Pons (tissue), 1 donor: ENCODE results near the gene UBXN11.

ENCODE experiments used
- DNase-seq: peaks from one replicate; pipeline ENCODE4 v3.0.0-alpha.2; 2016; ENCODE audit warnings: low spot score

UBXN11 gene, protein sequence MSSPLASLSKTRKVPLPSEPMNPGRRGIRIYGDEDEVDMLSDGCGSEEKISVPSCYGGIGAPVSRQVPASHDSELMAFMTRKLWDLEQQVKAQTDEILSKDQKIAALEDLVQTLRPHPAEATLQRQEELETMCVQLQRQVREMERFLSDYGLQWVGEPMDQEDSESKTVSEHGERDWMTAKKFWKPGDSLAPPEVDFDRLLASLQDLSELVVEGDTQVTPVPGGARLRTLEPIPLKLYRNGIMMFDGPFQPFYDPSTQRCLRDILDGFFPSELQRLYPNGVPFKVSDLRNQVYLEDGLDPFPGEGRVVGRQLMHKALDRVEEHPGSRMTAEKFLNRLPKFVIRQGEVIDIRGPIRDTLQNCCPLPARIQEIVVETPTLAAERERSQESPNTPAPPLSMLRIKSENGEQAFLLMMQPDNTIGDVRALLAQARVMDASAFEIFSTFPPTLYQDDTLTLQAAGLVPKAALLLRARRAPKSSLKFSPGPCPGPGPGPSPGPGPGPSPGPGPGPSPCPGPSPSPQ

DNA sequence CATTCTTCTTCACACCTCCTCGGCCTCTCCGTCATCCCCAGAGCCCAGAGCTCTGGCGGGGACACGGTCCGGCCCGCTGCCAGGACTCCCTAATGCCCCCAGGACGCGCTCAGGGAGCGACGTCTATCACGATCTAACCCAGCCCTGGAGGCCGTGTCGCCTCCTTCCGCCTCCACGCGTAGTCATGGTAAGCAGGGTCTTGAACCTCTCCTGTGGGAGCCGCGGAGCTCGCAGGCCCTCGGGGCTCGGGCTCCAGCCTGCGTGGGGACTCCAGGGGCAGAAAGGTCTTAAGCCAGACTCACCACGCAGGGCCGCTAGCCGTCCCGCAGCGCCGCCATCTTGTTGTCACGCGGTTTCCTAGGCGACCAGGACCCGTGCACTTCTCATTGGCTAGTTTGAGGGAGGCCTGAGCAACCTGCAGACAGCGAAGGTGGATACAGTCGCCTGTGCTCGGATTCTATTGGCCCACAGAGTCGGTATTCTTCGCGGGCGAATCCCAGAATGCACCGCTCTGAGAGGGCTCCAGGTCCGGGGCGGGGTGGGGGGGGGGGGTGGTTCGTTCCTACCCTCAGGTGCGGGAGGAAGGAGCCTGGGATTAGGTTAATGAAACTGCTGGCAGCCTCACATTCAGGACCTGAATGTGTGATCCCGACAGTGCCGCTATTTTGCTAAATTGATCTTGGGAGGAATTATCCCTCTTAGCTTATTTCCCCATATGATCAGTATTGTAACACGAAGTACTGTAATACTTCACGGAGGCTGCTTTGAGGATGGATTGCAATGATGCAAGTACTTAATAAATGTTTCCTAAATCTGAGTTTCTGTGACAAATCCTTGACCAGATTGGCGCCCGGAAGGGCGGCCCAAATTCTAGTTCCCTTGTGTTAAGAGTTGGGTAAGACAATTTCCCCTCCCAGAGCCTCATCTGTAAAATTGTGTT lies at the start of gene UBXN11:
TSS of gene UBXN11 (minus strand) at position 347 of the 940 bp plus-strand sequence. CDS start 3,753 bp downstream, outside the sequence.
- peak; percentile 69 for DNase-seq

DNA sequence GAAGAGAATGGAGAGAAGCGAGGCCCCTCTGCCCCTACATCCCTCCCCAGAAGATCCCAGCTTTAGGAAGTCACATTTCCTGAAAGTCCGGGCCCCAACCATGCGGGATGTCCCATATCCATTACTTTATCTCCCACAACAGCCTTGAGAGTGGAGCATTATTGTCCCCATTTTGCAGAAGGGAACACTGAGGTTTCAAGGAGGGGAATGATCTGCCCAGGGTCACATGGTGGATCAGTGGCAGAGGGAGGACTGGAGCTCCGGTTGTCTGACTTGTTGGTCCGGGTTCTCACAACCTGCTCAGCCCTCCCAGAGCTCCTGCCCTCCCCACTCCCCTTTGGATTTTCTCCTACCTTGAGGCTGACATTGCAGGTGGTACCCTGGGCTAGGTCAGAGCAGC lies 49.7 kb upstream of the UBXN11 start:
- DNase-seq: no peak

- DNase-seq: no peak
These were observed 48.5 kb upstream of the UBXN11 start for GRCh38 chr1:26354972-26355371.

GRCh38 chr1:26353976-26354820 lies 47.8 kb upstream of the UBXN11 start, which contains the start of gene CRYBG2:
Gene CRYBG2 (minus strand): TSS chr1:26354130. CDS start chr1:26346657, 7,473 bp downstream.
- DNase-seq: no peak

- no peak for DNase-seq
These were observed 46.9 kb upstream of the UBXN11 start for GRCh38 chr1:26353210-26353859.

GRCh38 chr1:26352338-26352679 lies 45.9 kb upstream of the UBXN11 start:
- DNase-seq: no peak

GRCh38 chr1:26351590-26352337 lies 45.3 kb upstream of the UBXN11 start:
- no peak for DNase-seq

- DNase-seq: no peak
These were observed 44.5 kb upstream of the UBXN11 start for GRCh38 chr1:26350701-26351589.

GRCh38 chr1:26350343-26350700 lies 43.9 kb upstream of the UBXN11 start:
- DNase-seq: no peak

DNA sequence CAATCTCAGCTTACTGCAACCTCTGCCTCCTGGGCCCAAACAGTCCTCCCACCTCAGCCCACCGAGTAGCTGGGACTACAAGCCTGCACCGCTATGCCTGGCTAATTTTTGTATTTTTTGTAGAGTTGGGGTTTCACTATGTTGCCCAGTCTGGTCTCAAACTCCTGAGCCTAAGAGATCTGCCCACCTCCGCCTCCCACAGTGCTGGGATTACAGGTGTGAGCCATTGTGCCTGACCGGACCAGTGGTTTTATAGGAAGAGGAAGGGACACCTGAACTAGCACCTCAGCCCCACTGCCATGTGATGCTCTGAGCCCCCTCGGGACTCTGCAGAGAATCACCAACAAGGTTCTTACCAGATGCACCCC lies 43.4 kb upstream of the UBXN11 start:
- DNase-seq: no peak

- no peak for DNase-seq
These were observed 42.9 kb upstream of the UBXN11 start for GRCh38 chr1:26349188-26349876.

DNA sequence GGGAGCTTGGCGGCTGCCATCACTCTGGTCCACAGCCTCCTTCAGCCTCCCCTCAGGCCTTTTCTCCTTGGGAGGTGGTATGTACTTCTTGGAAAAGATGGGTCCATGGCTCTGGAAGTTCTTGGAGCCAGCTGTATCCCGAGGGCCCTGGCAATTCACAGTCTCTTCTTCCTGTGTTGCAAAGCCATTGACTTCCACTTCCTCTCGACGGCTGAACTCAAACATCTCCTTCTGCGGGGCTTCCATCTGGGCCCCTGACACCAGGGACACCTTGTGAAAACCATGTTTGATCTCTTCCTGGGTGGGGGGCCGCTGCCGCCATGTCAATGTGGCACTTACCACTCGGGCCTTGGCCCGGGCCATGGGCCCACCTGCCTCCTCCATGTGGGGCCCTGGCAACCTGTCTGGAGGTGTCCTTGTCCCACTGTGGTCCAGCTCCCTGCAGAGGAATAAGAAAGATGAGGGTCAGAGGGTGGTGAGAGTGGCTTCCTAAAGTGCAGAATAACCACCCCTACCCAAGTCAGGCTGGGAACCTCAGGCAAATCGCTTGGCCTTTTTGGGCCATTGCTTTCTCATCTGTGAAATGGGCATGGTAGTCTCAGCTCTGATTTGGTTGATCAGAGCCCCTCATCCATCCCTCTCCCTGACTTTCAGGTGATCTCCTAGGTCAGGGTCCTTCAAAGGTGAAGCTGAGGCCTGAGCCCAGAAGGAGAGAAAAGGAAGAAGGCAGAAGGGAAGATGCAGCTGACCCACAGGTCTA lies 40.0 kb upstream of the UBXN11 start:
- DNase-seq: no peak

DNA sequence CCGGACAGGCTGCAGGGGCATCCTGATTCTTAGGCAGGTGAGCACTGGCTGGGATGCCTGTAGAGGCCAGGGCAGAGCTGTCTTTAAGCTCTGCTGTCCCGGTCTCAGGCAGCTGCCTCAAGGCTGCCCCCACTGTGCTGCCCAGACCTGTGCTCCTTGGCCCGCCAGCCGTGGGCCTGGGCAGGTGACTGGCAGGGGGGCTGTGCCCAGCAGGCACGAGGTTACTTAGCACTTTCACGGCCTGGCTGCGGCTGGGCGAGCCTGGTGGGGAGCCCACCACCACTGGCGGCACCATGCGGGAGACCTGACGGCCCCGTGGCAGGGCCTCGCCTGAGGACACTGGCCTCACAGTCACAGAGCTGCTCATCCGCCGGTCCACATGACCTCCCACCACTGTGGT lies 39.3 kb upstream of the UBXN11 start:
- no peak for DNase-seq

- DNase-seq: no peak
These were observed 37.9 kb upstream of the UBXN11 start for GRCh38 chr1:26344147-26344920.

DNA sequence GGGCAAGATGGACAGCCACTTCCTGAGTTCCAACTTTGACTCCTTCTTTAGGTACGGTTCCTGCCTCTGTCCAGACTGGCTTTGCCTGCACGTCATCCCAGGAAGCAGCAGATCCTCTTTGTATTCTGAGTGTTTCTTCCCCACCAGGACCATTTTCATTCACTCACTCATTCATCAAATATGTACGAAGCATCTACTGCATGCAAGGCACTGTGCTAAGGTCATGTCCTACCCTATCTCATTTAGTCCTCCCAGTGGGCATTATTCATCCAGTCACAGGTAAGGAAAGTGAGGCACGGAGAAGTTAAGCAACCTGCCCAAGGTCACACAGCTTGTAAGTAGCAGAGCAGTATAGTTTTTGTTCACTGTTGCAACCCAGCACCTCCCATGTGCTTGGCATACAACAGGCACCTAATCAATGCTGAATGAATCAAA lies 33.6 kb upstream of the UBXN11 start:
- DNase-seq: no peak

GRCh38 chr1:26338670-26339069 lies 32.2 kb upstream of the UBXN11 start:
- DNase-seq: no peak

GRCh38 chr1:26337625-26338024 lies 31.2 kb upstream of the UBXN11 start:
- no peak for DNase-seq

DNA sequence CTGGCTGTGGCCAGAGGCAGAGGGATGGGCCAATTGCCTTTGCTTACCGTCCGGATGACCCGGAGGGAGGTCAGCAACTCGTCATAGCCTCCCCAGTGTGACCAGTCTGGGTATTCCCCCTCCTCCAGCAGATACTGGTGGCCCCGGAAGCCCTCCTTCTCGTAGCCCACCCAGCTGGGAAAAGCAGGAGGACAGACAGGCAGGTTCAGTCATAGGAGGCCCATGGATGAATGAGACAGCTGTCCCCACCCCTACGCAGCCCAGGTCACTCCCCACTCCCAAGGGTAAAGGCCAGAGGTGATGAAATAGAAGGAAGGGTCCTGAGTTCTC lies 30.7 kb upstream of the UBXN11 start:
- no peak for DNase-seq
